ENCODE data around the gene FADS1. TPM values are rescaled to one million over a fixed set of nuclear protein-coding genes. Genes with fewer than 3 reads are reported as not detected.

FADS1 gene
- total RNA-seq (2021) (442 and 490 TPM in 2 replicates), Bru-seq, nascent RNA (percentile 98 among the genes with signal in this experiment), BruChase-seq, experiment 1, labeled RNA remaining after a 2-hour chase (percentile 99 among the genes with signal in this experiment), BruChase-seq, experiment 2, labeled RNA remaining after a 6-hour chase (percentile 100 among the genes with signal in this experiment)
- long read RNA-seq, full-length matches to known transcripts: 1,600 of 1,863 reads
- long read RNA-seq, partial matches to known transcripts: 45 of 1,863 reads
- long read RNA-seq, other reads (novel, unspliced or antisense): 218 of 1,863 reads

GRCh38 chr11:61816736-61817455 lies at the start of gene FADS1:
Gene FADS1, minus strand, starts transcription at chr11:61817003. Its CDS starts 74 bp downstream, at chr11:61816929.
- TF ChIP-seq EZH2 (IDR thresholded peaks at IDR 0.05; ENCODE audit: borderline replicate concordance, low read depth, low read length, poor library complexity, severe bottlenecking) (no peak), CTCF (conservative IDR thresholded peaks at IDR 0.05; ENCODE audit: low read depth, low read length) (peak; percentile 92)
- H3K9me3 ChIP-seq (ENCODE audit: low read depth, low read length, poor library complexity, severe bottlenecking): no peaks in the 10 kb centered on the region
- H3K27me3 ChIP-seq (replicated peaks; ENCODE audit: insufficient read depth, low read depth, low read length, poor library complexity): no peaks in the 10 kb centered on the region
- H3K27ac ChIP-seq (ENCODE audit: low read depth, low read length, poor library complexity, severe bottlenecking): peak within 1 kb of the TSS; percentile 96
- H3K36me3 ChIP-seq (ENCODE audit: insufficient read depth, low read length, poor library complexity, severe bottlenecking): peaks cover 31% of the 10 kb centered on the region
- POLR2A ChIA-PET (ENCODE audit: low non-redundant PET): interaction anchor here (0.6 kb wide), 1 partner anchor 11 kb away, joined by 3 read pairs; no protein-coding TSS in a partner anchor
- H3K4me1 ChIP-seq (ENCODE audit: insufficient read depth, low read length, poor library complexity, severe bottlenecking): peaks cover 36% of the 10 kb centered on the region
- CTCF ChIA-PET: interaction anchor here (0.6 to 1.4 kb wide), 3 partner anchors 20 to 119 kb away, joined by 4 to 7 read pairs (median 5); partner anchors contain the start of gene FEN1
- peak within 1 kb of the TSS; percentile 78 for H3K4me3 ChIP-seq (ENCODE audit: low read depth, low read length, poor library complexity, severe bottlenecking)
- intact Hi-C loops (cut with micrococcal nuclease; ENCODE audit: unreplicated experiment): no loop called here
- BruUV-seq (replicated peaks): no TSS peak
- DNase-seq (ENCODE audit: low spot score): peak; percentile 100

GRCh38 chr11:61866231-61866957 lies 49.6 kb upstream of the FADS1 start:
- intact Hi-C loops (cut with micrococcal nuclease; ENCODE audit: unreplicated experiment): no loop called here
- Histone ChIP-seq H3K9me3 (ENCODE audit: low read depth, low read length, poor library complexity, severe bottlenecking) (no peaks in the 10 kb centered on the region), H3K27ac (ENCODE audit: low read depth, low read length, poor library complexity, severe bottlenecking) (peak overlapping the region; percentile 52), H3K4me1 (ENCODE audit: insufficient read depth, low read length, poor library complexity, severe bottlenecking) (peaks cover 15% of the 10 kb centered on the region), H3K27me3 (replicated peaks; ENCODE audit: insufficient read depth, low read depth, low read length, poor library complexity) (no peaks in the 10 kb centered on the region), H3K36me3 (ENCODE audit: insufficient read depth, low read length, poor library complexity, severe bottlenecking) (peaks cover 57% of the 10 kb centered on the region), H3K4me3 (ENCODE audit: low read depth, low read length, poor library complexity, severe bottlenecking) (no peak overlapping the region)
- no TSS peak for BruUV-seq (replicated peaks)
- ChIA-PET POLR2A (ENCODE audit: low non-redundant PET) (interaction anchor here (0.6 kb wide), 1 partner anchor 25 kb away, joined by 11 read pairs; no protein-coding TSS in a partner anchor), CTCF (no interaction called here)
- no peak for DNase-seq (ENCODE audit: low spot score)
- TF ChIP-seq CTCF (conservative IDR thresholded peaks at IDR 0.05; ENCODE audit: low read depth, low read length): no peak
- no peak for TF ChIP-seq EZH2 (IDR thresholded peaks at IDR 0.05; ENCODE audit: borderline replicate concordance, low read depth, low read length, poor library complexity, severe bottlenecking)

Measured in A673 (cell line).